Activated CD8-positive, alpha-beta T cell treated with anti-CD3 and anti-CD28 coated beads for 36 hours (primary cell): ENCODE measurements around the gene CYP3A4. TPM values are rescaled to one million over a fixed set of nuclear protein-coding genes. Genes with fewer than 3 reads are reported as not detected.
"Not testable (repeated sequence)": the region's sequence is repeated elsewhere in the genome, so short reads cannot be mapped to it uniquely, and the experiment has no call there.

Source experiments
- ATAC-seq: fragments of 200-7000 bp; cut with Tn5 transposase; one replicate; pipeline ENCODE4 v1.10.0; 2021; ENCODE audit warnings: mild to moderate bottlenecking, moderate library complexity
- CTCF ChIA-PET: fragments of 350-600 bp; sonication (Branson Sonifier 250); formaldehyde crosslinking; loops from one replicate; lab custom pipeline; 2021; ENCODE audit warnings: antibody characterized with exemption; lab: Charles Lee
- POLR2A ChIA-PET: fragments of 350-600 bp; sonication (Branson Sonifier 250); formaldehyde crosslinking; loops from one replicate; lab custom pipeline; 2021; ENCODE audit warnings: antibody characterized with exemption; lab: Charles Lee
- DNase-seq: peaks from one replicate; pipeline ENCODE4 v3.0.0-alpha.2; 2020
- H3K27ac Mint-ChIP-seq: one replicate; pipeline ENCODE4 v1.8.0; 2021; ENCODE audit warnings: mild to moderate bottlenecking, mixed read lengths
- H3K27me3 Mint-ChIP-seq: one replicate; pipeline ENCODE4 v1.8.0; 2021; ENCODE audit warnings: mixed read lengths
- H3K36me3 Mint-ChIP-seq: one replicate; pipeline ENCODE4 v1.8.0; 2021; ENCODE audit warnings: low read depth, mixed read lengths
- H3K4me1 Mint-ChIP-seq: one replicate; pipeline ENCODE4 v1.8.0; 2021; ENCODE audit warnings: low read depth, mixed read lengths
- H3K4me3 Mint-ChIP-seq: one replicate; pipeline ENCODE4 v1.8.0; 2021; ENCODE audit warnings: mild to moderate bottlenecking, moderate library complexity, mixed read lengths
- H3K9me3 Mint-ChIP-seq: one replicate; pipeline ENCODE4 v1.8.0; 2021; ENCODE audit warnings: mixed read lengths
- intact Hi-C: fragments of 100-400 bp; cut with micrococcal nuclease; formaldehyde crosslinking; loops from one replicate; pipeline ENCODE4 v1.10.0; 2022
- total RNA-seq, 2 experiments: library from RNA; stranded (reverse); gene quantifications; one replicate each; pipeline ENCODE4 v1.2.3, GENCODE V29; 2021
- TF ChIP-seq, protein P1 (sequence below): fragments of 200-600 bp; IDR thresholded peaks from one replicate; pipeline ENCODE4 v1.8.0; 2022; ENCODE audit warnings: antibody characterized with exemption, mild to moderate bottlenecking

Gene CYP3A4
- total RNA-seq, 2 experiments from 2014 or later: not detected

- Mint-ChIP-seq H3K9me3 (peaks cover 3% of the 10 kb centered on the region), H3K27ac (peak overlapping the region; percentile 84), H3K27me3 (peaks cover 3% of the 10 kb centered on the region), H3K4me3 (no peak overlapping the region), H3K36me3 (peaks cover 8% of the 10 kb centered on the region), H3K4me1 (peaks cover 34% of the 10 kb centered on the region)
- peak; percentile 37 for ATAC-seq
- TF ChIP-seq, protein P1, sequence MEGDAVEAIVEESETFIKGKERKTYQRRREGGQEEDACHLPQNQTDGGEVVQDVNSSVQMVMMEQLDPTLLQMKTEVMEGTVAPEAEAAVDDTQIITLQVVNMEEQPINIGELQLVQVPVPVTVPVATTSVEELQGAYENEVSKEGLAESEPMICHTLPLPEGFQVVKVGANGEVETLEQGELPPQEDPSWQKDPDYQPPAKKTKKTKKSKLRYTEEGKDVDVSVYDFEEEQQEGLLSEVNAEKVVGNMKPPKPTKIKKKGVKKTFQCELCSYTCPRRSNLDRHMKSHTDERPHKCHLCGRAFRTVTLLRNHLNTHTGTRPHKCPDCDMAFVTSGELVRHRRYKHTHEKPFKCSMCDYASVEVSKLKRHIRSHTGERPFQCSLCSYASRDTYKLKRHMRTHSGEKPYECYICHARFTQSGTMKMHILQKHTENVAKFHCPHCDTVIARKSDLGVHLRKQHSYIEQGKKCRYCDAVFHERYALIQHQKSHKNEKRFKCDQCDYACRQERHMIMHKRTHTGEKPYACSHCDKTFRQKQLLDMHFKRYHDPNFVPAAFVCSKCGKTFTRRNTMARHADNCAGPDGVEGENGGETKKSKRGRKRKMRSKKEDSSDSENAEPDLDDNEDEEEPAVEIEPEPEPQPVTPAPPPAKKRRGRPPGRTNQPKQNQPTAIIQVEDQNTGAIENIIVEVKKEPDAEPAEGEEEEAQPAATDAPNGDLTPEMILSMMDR: no peak
- ChIA-PET POLR2A (interaction anchor here (1.4 to 2.7 kb wide), 4 partner anchors 9 to 165 kb away, joined by 3 to 9 read pairs (median 3); no protein-coding TSS in a partner anchor), CTCF (interaction anchor here (0.7 kb wide), 1 partner anchor 158 kb away, joined by 3 read pairs; no protein-coding TSS in a partner anchor)
- intact Hi-C loops: no loop called here
- peak; percentile 27 for DNase-seq
These were observed 5.6 kb upstream of the CYP3A4 start for GRCh38 chr7:99789441-99790070.

GRCh38 chr7:99788554-99788953 is 4.6 kb upstream of the CYP3A4 start:
- no peak overlapping the region for H3K4me3 Mint-ChIP-seq
- ChIA-PET POLR2A (interaction anchor here (0.7 to 2.7 kb wide), 6 partner anchors 10 to 164 kb away, joined by 3 to 9 read pairs (median 3); no protein-coding TSS in a partner anchor), CTCF (no interaction called here)
- ATAC-seq: peak; percentile 87
- peak; percentile 60 for DNase-seq
- TF ChIP-seq, protein P1: no peak
- peaks cover 8% of the 10 kb centered on the region for H3K36me3 Mint-ChIP-seq
- intact Hi-C loops: no loop called here
- H3K27me3 Mint-ChIP-seq: peaks cover 6% of the 10 kb centered on the region
- H3K9me3 Mint-ChIP-seq: peaks cover 3% of the 10 kb centered on the region
- H3K4me1 Mint-ChIP-seq: peaks cover 34% of the 10 kb centered on the region
- peak overlapping the region; percentile 84 for H3K27ac Mint-ChIP-seq

DNA sequence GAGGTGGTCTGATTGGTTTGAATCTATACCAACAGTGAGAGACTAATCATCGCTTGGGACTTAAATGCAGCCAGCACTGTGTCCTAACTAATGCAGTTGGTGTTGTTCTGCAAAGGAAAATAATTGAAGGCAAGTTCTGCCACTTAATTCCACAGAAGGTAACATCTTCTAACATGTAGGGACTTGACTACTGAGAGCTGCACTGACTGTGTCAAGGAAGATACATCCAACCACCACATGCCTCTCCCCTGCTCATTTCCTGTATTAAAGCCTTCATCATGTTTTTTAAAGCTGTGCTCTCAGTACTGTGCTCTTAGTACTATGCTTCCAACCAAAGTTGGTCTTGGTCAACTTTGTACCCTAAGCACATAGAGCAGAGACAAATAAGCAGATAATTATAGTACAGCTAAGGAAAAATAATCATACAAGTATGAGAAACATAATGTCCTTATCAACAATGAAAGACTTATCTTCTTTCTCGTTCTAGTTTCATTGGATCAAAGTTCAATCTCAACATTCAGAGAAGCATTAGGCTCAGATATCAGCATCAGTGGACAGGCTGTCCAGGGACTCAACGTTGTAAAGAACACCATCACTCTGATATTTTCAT is 2.8 kb upstream of the CYP3A4 start:
- ATAC-seq (no peak), DNase-seq (no peak)
- ChIA-PET POLR2A (no interaction called here), CTCF (interaction anchor here (1.0 kb wide), 1 partner anchor 37 kb away, joined by 3 read pairs; no protein-coding TSS in a partner anchor)
- H3K27me3 Mint-ChIP-seq: peaks cover 4% of the 10 kb centered on the region
- H3K4me3 Mint-ChIP-seq: no peak overlapping the region
- H3K36me3 Mint-ChIP-seq: peaks cover 8% of the 10 kb centered on the region
- H3K27ac Mint-ChIP-seq: no peak overlapping the region
- intact Hi-C loops: no loop called here
- H3K9me3 Mint-ChIP-seq: peaks cover 3% of the 10 kb centered on the region
- TF ChIP-seq, protein P1: no peak
- peaks cover 36% of the 10 kb centered on the region for H3K4me1 Mint-ChIP-seq

DNA sequence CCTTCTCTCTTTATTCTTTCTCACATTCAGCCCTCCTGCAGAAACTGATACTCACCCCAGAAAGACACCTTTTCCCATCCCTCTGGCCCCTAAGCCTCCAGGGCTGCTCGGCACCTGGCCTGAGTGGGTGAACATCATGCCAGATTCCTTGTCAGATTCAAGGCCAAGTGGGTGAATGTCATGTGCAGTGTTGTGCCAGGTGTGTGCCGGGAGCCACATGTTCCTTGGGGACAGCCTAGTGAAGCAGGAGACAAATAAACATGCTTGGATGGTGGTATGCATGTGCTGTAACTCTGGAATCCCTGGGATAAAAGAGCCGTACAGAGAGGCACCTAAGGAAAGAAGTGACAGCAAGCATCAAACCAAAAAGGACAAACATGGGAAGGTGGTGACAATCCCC is 1.7 kb upstream of the CYP3A4 start:
- intact Hi-C loops, POLR2A ChIA-PET, CTCF ChIA-PET, H3K27me3 Mint-ChIP-seq, H3K27ac Mint-ChIP-seq, H3K9me3 Mint-ChIP-seq, H3K4me3 Mint-ChIP-seq, ATAC-seq, DNase-seq, H3K36me3 Mint-ChIP-seq: not testable (repeated sequence)
- H3K4me1 Mint-ChIP-seq: peaks cover 36% of the 10 kb centered on the region

DNA sequence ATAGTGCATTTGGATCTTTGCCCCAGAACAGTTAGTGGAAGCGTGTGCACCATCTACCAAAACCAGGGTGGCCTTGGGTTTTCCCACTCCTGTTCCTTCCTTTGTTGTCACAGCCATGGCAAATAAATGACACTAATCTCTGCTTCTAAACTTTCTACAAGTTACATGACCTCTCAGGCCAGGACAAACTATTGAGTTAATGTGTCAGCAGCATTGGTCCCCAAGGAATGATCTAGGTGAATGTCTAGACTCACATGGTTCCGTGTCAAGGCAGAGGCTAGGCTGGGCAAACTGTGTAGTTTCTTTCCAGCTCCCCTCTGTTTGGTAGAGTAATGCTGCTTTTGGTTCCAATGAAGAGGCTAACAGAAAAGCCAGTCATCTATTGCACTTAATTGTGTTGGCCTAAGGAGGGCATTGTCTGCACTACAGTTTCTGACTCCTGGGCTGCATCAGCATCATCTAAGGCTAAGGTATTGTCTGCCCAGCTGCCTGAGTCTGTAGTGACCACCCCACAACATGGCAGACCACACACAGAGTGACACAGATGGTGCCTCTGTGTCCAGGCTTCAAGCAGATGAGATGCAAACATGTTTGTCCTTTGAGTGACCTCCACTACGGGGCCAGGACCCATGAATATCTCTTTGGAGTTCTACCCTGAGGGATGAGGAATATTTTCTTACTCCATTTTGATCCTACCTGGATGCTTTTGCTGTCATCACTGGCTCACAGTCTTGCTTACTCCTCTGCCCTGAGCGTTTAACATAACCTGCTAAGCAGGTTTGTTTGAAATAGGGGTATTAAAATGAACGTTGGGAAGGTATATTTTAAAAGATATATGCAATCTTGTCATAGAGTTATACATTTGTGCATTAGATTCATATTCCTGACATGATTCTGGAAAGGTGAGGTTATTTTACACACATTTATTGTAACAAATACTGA is 1.7 kb downstream of the CYP3A4 start:
- TF ChIP-seq, protein P1: no peak
- intact Hi-C loops: no loop called here
- Mint-ChIP-seq H3K27me3 (peaks cover 7% of the 10 kb centered on the region), H3K4me1 (peaks cover 9% of the 10 kb centered on the region), H3K27ac (no peak overlapping the region), H3K4me3 (no peak overlapping the region), H3K36me3 (no peaks in the 10 kb centered on the region), H3K9me3 (no peaks in the 10 kb centered on the region)
- no peak for ATAC-seq
- ChIA-PET POLR2A (no interaction called here), CTCF (interaction anchor here (0.6 kb wide), 1 partner anchor 206 kb away, joined by 3 read pairs; no protein-coding TSS in a partner anchor)
- no peak for DNase-seq
